ENCODE results near the gene ZNF414.

GRCh38 chr19:8552810-8553209 is 38.8 kb upstream of the ZNF414 start:
- TF ChIP-seq, protein P1, sequence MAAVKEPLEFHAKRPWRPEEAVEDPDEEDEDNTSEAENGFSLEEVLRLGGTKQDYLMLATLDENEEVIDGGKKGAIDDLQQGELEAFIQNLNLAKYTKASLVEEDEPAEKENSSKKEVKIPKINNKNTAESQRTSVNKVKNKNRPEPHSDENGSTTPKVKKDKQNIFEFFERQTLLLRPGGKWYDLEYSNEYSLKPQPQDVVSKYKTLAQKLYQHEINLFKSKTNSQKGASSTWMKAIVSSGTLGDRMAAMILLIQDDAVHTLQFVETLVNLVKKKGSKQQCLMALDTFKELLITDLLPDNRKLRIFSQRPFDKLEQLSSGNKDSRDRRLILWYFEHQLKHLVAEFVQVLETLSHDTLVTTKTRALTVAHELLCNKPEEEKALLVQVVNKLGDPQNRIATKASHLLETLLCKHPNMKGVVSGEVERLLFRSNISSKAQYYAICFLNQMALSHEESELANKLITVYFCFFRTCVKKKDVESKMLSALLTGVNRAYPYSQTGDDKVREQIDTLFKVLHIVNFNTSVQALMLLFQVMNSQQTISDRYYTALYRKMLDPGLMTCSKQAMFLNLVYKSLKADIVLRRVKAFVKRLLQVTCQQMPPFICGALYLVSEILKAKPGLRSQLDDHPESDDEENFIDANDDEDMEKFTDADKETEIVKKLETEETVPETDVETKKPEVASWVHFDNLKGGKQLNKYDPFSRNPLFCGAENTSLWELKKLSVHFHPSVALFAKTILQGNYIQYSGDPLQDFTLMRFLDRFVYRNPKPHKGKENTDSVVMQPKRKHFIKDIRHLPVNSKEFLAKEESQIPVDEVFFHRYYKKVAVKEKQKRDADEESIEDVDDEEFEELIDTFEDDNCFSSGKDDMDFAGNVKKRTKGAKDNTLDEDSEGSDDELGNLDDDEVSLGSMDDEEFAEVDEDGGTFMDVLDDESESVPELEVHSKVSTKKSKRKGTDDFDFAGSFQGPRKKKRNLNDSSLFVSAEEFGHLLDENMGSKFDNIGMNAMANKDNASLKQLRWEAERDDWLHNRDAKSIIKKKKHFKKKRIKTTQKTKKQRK (IDR thresholded peaks at IDR 0.05; ENCODE audit: borderline replicate concordance, low read depth, low read length) = no peak
- TF ChIP-seq, protein P2, sequence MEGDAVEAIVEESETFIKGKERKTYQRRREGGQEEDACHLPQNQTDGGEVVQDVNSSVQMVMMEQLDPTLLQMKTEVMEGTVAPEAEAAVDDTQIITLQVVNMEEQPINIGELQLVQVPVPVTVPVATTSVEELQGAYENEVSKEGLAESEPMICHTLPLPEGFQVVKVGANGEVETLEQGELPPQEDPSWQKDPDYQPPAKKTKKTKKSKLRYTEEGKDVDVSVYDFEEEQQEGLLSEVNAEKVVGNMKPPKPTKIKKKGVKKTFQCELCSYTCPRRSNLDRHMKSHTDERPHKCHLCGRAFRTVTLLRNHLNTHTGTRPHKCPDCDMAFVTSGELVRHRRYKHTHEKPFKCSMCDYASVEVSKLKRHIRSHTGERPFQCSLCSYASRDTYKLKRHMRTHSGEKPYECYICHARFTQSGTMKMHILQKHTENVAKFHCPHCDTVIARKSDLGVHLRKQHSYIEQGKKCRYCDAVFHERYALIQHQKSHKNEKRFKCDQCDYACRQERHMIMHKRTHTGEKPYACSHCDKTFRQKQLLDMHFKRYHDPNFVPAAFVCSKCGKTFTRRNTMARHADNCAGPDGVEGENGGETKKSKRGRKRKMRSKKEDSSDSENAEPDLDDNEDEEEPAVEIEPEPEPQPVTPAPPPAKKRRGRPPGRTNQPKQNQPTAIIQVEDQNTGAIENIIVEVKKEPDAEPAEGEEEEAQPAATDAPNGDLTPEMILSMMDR (IDR thresholded peaks at IDR 0.05 in 2 of 3, conservative IDR thresholded peaks at IDR 0.05 in 1 of 3; ENCODE audit: insufficient read depth in 2 of 3, low read depth in 1 of 3, low read length in 3 of 3) = no peak
- no peak for TF ChIP-seq ATF2 (CRISPR knock-in tag; IDR thresholded peaks at IDR 0.05)
- TF ChIP-seq, protein P3, sequence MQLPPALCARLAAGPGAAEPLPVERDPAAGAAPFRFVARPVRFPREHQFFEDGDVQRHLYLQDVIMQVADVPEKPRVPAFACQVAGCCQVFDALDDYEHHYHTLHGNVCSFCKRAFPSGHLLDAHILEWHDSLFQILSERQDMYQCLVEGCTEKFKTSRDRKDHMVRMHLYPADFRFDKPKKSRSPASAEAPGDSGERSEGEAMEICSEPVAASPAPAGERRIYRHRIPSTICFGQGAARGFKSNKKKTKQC (CRISPR knock-in tag; IDR thresholded peaks at IDR 0.05) = no peak
- no peak for TF ChIP-seq STAT5B (CRISPR knock-in tag; IDR thresholded peaks at IDR 0.05)
- TF ChIP-seq IRF9 (tag; IDR thresholded peaks at IDR 0.05) = no peak
- TF ChIP-seq, protein P4, sequence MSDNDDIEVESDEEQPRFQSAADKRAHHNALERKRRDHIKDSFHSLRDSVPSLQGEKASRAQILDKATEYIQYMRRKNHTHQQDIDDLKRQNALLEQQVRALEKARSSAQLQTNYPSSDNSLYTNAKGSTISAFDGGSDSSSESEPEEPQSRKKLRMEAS (CRISPR knock-in tag; IDR thresholded peaks at IDR 0.05) = no peak
- TF ChIP-seq FOXJ3 (CRISPR knock-in tag; IDR thresholded peaks at IDR 0.05) = no peak
- no peak for TF ChIP-seq ARNT (IDR thresholded peaks at IDR 0.05)
- no peak for TF ChIP-seq KDM1A (IDR thresholded peaks at IDR 0.05)
- no peak for TF ChIP-seq CBX5 (IDR thresholded peaks at IDR 0.05; ENCODE audit: borderline replicate concordance, low read depth)
- no peak for TF ChIP-seq SAFB2 (IDR thresholded peaks at IDR 0.05; ENCODE audit: borderline replicate concordance, low read depth, low read length, severe bottlenecking)
- no peak for TF ChIP-seq THRB (CRISPR knock-in tag; conservative IDR thresholded peaks at IDR 0.05)

All from K562 (cell line).